ENCODE measurements around the gene PSMG2. TPM values are rescaled to one million over a fixed set of nuclear protein-coding genes. Genes with fewer than 3 reads are reported as not detected.
"Not testable (repeated sequence)": the region's sequence is repeated elsewhere in the genome, so short reads cannot be mapped to it uniquely, and the experiment has no call there.

PSMG2 gene
- total RNA-seq, 1 donor from 2014 or later: 82.2 TPM

GRCh38 chr18:12750715-12751502 lies 48.1 kb downstream of the PSMG2 start:
- Histone ChIP-seq H3K27me3 (ENCODE audit: control insufficient read depth, insufficient read depth, low read length) (no peaks in the 10 kb centered on the region), H3K4me3 (ENCODE audit: low read depth, low read length) (no peak overlapping the region), H3K36me3 (ENCODE audit: control insufficient read depth, insufficient read depth, low read length) (no peaks in the 10 kb centered on the region)
- DNase-seq (ENCODE audit: low read depth): no peak
- no peak for TF ChIP-seq CTCF (IDR thresholded peaks at IDR 0.05; ENCODE audit: insufficient read depth, low read length, poor library complexity, severe bottlenecking)

DNA sequence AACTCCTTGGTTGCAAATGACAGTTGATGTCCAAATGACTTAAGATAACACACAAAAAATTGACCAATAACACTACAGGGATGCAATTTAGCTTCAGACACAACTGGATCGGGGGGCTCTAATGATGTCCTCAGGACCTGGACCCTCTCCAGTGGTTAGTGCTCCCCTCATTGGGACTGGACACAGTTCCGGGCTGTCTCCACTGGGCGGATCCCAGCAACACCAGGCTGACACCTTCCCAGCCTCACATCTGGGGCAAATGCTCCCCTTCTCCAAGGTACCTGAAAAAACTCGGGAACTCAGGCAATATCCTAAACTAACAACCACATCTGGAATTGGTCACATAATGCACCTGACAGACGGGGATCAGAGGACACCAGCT lies 48.7 kb downstream of the PSMG2 start:
- Histone ChIP-seq H3K36me3 (ENCODE audit: control insufficient read depth, insufficient read depth, low read length) (no peaks in the 10 kb centered on the region), H3K4me3 (ENCODE audit: low read depth, low read length) (no peak overlapping the region), H3K27me3 (ENCODE audit: control insufficient read depth, insufficient read depth, low read length) (no peaks in the 10 kb centered on the region)
- DNase-seq (ENCODE audit: low read depth): no peak
- no peak for TF ChIP-seq CTCF (IDR thresholded peaks at IDR 0.05; ENCODE audit: insufficient read depth, low read length, poor library complexity, severe bottlenecking)

- no peak overlapping the region for H3K4me3 ChIP-seq (ENCODE audit: low read depth, low read length)
- DNase-seq (ENCODE audit: low read depth): no peak
- no peaks in the 10 kb centered on the region for H3K36me3 ChIP-seq (ENCODE audit: control insufficient read depth, insufficient read depth, low read length)
- H3K27me3 ChIP-seq (ENCODE audit: control insufficient read depth, insufficient read depth, low read length): no peaks in the 10 kb centered on the region
- no peak for TF ChIP-seq CTCF (IDR thresholded peaks at IDR 0.05; ENCODE audit: insufficient read depth, low read length, poor library complexity, severe bottlenecking)
Measured at GRCh38 chr18:12751891-12752290, 49.0 kb downstream of the PSMG2 start.

GRCh38 chr18:12754511-12754910 lies 51.7 kb downstream of the PSMG2 start:
- TF ChIP-seq CTCF (IDR thresholded peaks at IDR 0.05; ENCODE audit: insufficient read depth, low read length, poor library complexity, severe bottlenecking): no peak
- Histone ChIP-seq H3K4me3 (ENCODE audit: low read depth, low read length) (no peak overlapping the region), H3K27me3 (ENCODE audit: control insufficient read depth, insufficient read depth, low read length) (no peaks in the 10 kb centered on the region), H3K36me3 (ENCODE audit: control insufficient read depth, insufficient read depth, low read length) (no peaks in the 10 kb centered on the region)
- DNase-seq (ENCODE audit: low read depth): no peak

DNA sequence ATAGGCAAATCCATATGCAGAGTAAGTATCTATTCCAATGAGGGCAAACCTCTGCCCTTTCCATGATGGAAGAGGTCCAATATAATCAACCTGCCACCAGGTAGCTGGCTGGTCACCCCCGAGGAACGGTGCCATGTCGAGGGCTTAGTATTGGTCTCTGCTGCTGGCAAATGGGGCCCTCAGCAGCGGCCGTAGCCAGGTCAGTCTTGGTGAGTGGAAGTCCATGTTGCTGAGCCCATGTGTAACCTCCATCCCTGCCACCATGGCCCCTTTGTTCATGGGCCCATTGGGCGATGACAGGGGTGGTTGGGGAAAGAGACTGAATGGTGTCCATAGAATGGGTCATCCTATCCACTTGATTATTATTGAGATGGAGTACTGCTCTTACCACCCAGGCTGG lies 52.8 kb downstream of the PSMG2 start:
- H3K4me3 ChIP-seq (ENCODE audit: low read depth, low read length); H3K36me3 ChIP-seq (ENCODE audit: control insufficient read depth, insufficient read depth, low read length); H3K27me3 ChIP-seq (ENCODE audit: control insufficient read depth, insufficient read depth, low read length); DNase-seq (ENCODE audit: low read depth): not testable (repeated sequence)

DNA sequence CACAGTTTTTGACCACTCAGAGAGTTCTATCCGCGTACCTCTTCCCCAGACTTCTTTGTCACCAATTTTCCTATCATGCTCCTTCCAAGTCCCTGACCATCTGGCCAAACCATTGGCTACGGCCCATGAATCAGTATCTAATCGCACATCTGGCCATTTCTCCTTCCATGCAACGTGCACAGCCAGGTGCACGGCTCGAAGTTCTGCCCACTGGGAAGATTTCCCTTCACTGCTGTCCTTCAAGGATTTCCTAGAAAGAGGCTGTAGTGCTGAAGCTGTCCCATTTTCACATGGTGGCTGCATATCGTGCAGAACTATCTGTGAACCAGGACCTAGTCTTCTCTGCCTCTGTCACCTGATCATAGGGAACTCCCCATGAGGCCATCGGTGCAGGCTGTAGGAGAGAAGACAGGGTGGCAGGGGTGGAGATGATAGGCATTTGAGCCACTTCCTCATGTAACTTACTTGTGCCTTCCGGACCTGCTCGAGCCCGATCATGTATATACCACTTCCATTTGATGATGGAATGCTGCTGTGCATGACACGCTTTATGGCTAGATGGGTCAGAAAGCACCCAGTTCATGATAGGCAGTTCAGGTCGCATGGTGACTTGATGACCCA lies 53.9 kb downstream of the PSMG2 start:
- H3K4me3 ChIP-seq (ENCODE audit: low read depth, low read length); DNase-seq (ENCODE audit: low read depth); H3K36me3 ChIP-seq (ENCODE audit: control insufficient read depth, insufficient read depth, low read length); H3K27me3 ChIP-seq (ENCODE audit: control insufficient read depth, insufficient read depth, low read length): not testable (repeated sequence)

- DNase-seq (ENCODE audit: low read depth); H3K36me3 ChIP-seq (ENCODE audit: control insufficient read depth, insufficient read depth, low read length); H3K27me3 ChIP-seq (ENCODE audit: control insufficient read depth, insufficient read depth, low read length); H3K4me3 ChIP-seq (ENCODE audit: low read depth, low read length): not testable (repeated sequence)
Measured at GRCh38 chr18:12758566-12758965, 55.7 kb downstream of the PSMG2 start.

Measured in kidney epithelial cell (primary cell).